GM18861 (cell line): Measurements from ENCODE around the gene BSDC1.
"Not testable (repeated sequence)": the region's sequence is repeated elsewhere in the genome, so short reads cannot be mapped to it uniquely, and the experiment has no call there.

ENCODE experiments used
- ATAC-seq: cut with Tn5 transposase; IDR thresholded peaks from one replicate; pipeline ENCODE4 v1.9.1; 2021; ENCODE audit not compliant: unreplicated experiment

Gene BSDC1

DNA sequence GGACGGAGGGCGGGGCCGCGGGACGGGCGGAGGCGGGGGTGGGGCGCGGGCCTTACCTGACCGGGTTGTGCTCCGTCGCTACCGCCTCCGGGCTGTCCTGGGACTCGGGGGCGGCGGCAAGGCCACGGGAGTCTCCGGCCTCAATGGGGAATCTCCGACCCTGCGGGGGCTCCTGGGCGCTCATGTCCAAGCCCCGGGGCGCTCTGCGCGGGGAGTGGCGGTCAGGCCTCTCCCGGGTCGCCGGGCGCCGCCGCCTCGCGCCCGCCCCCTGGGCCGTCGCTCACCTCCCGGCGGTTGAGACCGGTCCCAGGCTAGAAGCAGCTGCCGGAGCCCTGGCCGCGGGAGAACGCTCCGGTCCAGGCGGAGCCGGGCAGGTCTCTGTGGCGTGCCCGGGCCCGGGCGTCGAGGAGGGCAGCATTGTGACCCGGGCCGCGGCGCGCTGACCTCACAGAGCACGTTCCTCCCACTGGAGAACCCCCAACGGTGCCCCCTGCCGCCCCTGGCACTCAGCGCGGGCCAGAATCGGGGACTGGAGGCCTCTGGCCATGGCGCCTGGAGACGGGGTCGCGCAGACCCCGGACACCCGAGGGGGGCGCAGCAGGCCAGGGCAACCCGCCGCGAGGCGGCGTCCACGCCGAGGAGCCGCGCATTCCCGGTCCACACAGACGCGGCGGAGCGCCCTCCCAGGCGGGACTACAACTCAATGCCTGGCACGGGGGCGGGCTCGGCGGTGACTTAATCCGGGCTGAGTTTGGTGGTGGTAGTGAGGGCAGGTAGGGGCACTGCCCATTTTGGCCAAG is 32.4 kb downstream of the BSDC1 start:
- no peak for ATAC-seq

GRCh38 chr1:32361308-32361673 is 33.0 kb downstream of the BSDC1 start:
- no peak for ATAC-seq

GRCh38 chr1:32358435-32358834 is 35.8 kb downstream of the BSDC1 start:
- no peak for ATAC-seq

DNA sequence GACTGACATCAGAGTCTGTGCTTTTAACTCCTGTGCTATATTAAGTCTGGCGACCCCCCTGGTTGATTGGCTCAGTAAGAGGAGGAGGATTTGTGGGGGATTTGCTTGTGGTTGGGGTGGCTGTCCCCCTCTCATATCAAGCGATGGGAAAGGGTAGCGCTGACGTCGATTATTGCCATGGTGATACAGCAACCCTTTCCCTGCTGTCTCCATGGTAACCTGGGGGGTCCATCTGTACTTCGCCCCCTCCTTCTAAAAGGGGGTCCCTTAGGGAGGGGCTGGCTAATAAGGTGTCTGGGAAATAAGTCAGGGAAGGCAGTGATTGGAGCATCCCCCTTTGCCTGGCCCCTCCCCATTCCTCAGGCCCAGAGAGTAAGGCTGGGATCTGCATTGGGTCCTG is 36.6 kb downstream of the BSDC1 start:
- no peak for ATAC-seq

DNA sequence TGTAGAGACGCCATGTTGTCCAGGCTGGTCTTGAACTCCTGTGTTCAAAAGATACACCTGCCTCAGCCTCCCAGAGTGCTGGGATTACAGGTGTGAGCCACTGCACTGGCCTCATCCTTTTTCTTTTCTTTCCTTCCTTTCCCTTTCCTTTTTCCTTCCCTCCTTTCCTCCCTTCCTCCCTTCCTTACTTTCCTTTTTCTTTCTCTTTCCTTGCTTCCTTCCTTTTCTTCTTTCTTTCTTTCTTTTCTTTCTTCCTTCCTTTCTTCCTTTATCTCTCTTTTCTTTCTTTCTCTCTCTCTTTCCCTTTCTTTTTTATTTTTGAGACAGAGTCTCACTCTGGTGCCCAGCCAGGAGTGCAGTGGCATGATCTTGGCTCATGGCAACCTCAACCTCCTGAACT is 37.8 kb downstream of the BSDC1 start:
- no peak for ATAC-seq

DNA sequence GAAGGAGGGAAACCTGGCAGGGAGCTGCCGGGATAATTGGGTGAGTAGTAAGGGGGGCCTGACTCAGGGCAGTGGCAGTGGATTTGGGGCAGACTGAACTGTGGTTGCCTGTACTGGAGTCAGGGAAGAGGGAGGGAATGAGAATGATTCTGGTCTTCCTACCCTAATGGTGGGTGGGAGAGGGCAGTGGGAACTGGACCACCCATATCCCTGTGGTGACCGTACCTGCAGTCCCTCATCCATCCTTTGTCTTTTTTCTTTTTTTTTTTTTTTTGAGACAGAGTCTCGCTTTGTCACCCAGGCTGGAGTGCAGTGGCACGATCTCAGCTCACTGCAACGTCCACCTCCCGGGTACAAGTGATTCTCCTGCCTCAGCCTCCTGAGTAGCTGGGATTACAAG is 38.5 kb downstream of the BSDC1 start:
- ATAC-seq = not testable (repeated sequence)

GRCh38 chr1:32353886-32354570 is 40.2 kb downstream of the BSDC1 start:
- ATAC-seq = no peak

DNA sequence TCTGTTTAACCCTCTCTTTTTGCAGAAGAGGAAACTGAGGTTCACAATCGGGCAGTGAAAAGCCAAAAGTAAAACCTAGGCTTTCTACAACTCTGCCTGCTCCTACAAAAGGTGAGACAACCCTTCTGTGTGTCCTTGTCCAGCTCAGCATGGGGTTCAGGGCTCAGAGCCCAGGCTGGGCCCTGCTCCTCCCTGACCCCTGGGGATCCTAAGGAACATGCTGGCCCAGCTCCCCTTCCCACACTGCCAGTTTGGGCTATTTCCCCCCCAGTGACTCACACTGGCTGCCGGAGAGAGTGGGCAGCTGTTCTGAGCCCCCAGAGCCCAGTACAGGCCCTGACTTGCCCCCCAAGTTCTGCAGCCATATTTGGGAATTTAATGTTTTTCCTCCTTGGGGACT is 40.8 kb downstream of the BSDC1 start:
- no peak for ATAC-seq

DNA sequence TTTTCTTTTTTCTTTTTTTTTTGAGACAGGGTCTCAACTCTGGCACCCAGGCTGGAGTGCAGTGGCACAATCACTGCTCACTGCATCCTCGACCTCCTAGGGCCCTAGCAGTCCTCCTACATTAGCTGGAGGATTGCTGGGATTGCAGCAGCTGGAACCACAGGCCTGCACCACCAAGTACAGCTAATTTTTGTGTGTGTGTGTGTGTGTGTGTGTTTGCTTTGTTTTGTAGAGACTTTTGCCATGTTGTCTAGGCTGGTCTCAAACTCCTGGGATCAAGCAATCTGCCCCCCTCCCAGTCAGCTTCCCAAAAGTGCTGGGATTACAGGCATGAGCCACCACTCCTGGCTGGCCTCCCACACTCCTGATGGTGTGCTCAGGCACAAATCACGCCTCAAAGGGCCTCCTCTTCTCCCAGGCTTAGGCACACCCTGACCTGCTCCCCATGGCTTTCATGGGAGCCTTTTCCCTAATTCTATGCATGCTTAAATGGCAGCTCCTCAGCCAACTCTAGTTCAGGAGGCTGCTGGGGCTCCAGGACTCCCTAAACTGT is 41.3 kb downstream of the BSDC1 start:
- ATAC-seq = no peak

DNA sequence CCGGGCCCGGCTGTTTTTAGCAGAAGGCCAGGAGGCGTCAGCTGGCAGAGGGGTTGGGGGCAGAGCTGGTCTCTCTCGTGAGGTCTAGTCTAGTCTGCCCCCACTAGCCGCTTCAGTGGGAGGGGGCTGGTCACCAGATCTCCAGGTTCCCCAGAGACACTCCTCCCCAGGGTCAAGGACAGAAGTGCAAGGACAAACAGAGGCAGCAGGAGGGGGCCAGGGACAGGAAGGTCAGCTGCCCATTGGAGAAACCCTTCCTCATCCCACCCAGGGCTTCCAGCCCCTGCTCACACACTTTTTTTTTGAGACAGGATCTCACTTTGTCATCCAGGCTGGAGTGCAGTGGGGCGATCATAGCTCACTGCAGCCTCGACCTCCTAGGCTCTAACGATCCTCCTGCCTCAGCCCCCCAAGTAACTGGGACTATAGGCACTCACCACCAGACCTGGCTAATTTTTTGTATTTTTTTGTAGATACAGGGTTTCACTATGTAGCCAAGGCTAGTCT is 41.9 kb downstream of the BSDC1 start:
- ATAC-seq = no peak

DNA sequence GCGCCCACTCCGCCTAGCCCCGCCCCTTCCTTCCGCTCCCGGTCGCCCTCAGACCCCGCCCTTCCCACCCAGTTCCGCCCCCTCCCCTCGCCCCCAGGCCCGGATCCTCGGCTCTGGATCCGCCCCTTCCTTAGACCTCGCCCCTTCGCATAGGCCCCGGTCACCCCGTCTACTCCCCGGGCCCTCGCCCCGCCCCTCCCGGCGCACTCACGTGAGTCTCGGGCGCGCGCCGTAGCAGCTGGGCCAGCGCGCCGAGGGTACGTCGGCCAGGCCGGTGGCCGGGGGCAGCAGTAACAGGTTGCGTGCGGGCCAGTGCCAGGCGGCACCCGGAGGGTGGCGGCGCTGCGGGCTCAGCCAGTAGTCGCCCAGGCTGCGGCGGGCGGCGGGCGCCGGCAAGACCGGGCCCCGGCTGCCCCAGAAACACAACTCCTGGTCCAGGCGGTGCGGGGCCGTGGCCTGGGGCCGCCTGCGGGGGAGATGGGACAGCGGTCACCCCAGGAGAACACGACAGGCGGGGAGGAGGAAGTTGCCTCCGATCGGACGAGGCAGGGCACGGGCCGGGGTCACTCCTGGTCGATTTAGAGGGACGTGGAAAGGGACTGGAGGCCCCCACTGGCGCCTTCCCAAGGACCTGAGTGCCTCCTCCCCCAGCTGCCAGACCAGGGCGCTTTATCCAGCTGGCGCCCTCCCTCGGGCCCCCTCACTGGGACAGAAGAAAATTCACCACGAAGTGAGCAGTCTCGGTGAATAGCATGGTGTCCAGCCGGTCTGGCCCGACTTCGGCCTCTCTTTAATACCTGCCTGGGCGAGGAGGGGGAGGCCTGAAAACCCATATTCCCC is 42.6 kb downstream of the BSDC1 start:
- peak; percentile 74 for ATAC-seq

GRCh38 chr1:32350785-32351398 is 43.3 kb downstream of the BSDC1 start:
- ATAC-seq = peak; percentile 16

- ATAC-seq = no peak
Measured at GRCh38 chr1:32349211-32349708, 45.0 kb downstream of the BSDC1 start.

DNA sequence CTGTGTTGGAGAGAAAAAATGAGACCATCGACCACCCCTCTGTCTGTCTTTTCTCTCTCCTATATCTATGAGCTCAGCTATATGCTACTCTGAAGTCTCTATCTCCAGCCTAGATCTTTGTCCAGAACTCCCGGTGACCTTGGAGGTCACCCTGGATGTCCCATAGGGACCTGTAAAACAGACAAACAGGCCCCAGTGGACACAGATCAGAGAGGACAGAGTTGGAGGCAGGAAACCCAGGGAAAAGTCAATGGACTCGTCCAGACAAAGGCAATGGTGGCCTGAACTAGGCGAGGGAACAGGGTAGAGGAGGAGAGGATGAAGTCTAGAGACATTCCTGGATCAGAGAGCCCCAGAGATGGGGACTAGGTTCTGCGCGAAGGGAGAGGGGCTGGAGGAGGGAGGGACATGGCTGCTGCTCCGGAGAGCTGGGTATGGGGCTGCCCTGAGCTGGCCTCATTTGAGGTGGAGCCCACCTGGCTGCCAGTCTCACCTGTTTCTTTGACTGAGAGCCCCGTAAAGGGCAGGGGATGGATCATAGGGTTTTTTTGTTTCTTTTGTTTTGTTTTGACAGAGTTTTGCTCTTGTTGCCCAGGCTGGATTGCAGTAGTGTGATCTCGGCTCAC is 47.6 kb downstream of the BSDC1 start:
- ATAC-seq = no peak

DNA sequence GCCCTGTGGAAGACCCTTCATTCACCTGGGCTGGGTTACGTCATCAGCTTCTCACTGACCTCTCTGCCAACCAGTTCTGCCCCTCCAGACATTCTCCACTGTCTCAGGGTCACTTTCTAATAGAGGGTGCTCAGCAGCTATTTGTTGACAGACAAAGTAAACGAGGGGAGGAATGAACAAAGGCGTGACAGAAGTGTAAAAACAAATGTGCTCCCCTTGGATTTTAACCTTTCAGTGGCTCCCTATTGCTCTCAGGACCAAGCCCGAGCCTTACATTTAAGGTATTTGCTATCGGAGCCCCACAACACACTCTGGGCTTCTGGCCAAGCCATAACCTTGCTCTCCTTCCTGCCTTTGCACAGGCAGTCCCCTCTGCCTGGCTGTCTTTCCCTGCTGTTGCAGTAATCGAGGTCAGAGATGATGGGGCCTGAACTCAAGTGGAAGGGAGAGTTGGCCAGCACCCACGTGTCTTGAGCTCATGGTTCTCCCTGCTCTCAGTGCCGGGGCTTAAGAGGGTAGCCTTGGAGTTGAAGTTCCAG is 48.9 kb downstream of the BSDC1 start:
- ATAC-seq = no peak

DNA sequence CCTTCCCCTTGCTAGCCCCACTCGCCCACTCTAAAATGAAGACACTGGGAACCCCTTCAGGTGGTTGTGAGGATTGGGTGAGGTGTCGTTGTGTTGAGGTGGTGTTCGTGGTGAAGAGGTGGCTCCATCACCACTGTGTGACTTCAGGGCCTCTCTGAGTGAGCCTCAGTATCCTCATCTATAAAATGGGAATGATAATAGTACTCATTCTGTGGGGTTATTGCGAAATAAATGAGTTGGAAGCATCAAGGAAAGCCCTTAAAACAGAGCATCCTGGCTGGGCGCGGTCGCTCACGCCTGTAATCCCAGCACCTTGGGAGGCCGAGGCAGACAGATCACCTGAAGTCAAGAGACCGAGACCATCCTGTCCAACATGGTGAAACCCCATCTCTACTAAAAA is 51.5 kb downstream of the BSDC1 start:
- ATAC-seq = no peak

DNA sequence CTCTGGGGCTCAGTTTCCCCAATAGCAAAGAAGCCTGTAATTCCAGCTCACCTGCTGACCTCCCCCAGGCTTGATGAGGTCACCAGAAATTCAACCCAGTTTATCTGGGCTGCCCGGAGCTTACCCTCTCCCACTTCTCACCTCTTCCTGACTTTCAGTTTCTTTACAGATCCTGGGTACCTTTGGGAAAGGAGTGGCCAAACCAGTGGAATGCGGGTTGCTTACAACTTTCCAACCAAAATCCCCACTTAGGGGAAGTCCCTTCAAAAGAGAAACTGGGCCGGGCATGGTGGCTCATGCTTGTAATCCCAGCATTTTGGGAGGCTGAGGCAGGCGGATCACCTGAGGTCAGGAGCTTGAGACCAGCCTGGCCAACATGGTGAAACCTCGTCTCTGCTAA is 52.3 kb downstream of the BSDC1 start:
- no peak for ATAC-seq

GRCh38 chr1:32341186-32341757 is 53.0 kb downstream of the BSDC1 start:
- no peak for ATAC-seq

DNA sequence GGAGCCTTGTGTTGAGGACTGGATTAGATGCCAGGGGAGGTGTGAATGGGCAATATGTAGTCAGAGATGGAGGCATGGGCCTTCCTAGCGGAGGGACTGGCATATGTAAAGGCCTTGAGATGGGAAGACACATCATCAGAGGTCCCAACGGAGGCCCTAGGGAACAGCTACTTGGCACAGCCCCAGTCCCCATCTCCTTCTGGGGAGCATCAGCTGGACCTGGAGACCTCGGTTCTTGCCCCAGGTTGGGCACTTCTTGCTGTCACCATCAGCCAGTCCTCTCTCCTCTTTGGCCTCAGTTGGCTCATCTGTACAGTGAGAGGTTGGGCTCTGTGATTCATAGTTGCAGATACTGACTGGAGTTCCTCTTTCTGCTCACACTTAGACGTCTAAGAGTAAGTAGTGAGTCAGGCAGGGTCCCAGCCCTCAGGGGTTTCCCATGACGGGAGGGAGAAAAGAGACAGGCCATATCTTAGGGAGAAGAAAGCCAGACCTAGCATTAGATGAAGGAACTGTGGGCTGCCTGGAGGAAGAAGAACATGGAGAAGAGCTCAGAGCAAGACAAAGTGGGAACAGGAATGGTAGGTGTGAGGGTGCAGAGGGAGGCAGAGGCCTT is 54.8 kb downstream of the BSDC1 start:
- ATAC-seq = no peak
